ENCODE results near the gene CEP192. TPM values are rescaled to one million over a fixed set of nuclear protein-coding genes. Genes with fewer than 3 reads are reported as not detected.

CEP192 gene
- total RNA-seq, 1 experiment from 2014 or later = 24.3 TPM

- intact Hi-C loops (cut with micrococcal nuclease) = no loop called here
- no TSS peak for BruUV-seq (replicated peaks)
- Histone ChIP-seq H3K9me3 (ENCODE audit: control insufficient read depth in 1 of 2, insufficient read depth in 1 of 2, low read depth in 1 of 2, low read length in 2 of 2) (no peaks in the 10 kb centered on the region), H3K27ac (ENCODE audit: low read depth, low read length) (no peak overlapping the region), H3K79me2 (ENCODE audit: insufficient read depth, low read length) (peaks cover 14% of the 10 kb centered on the region; the same call in 1 of the 2 replicates), H2AFZ (ENCODE audit: low read depth, low read length, poor library complexity, severe bottlenecking) (no peak overlapping the region), H3K9ac (ENCODE audit: low read length) (no peak overlapping the region), H3K4me2 (ENCODE audit: low read length) (no peak overlapping the region), H3K9me2 (ENCODE audit: insufficient read depth) (no peaks in the 10 kb centered on the region), H4K20me1 (ENCODE audit: insufficient read depth) (no peaks in the 10 kb centered on the region), H3K27me3 (ENCODE audit: insufficient read depth, low read length) (no peaks in the 10 kb centered on the region), H3K4me3 (replicated peaks in 1 of 2; ENCODE audit: low read depth in 1 of 2, low read length in 2 of 2) (no peak overlapping the region), H3K4me1 (ENCODE audit: control insufficient read depth in 1 of 2, insufficient read depth in 2 of 2, low read length in 2 of 2) (no peaks in the 10 kb centered on the region), H3K36me3 (ENCODE audit: control insufficient read depth in 1 of 2, insufficient read depth in 2 of 2, low read length in 2 of 2) (peaks cover 26 to 51% of the 10 kb centered on the region in 2 experiments)
- ATAC-seq (no peak), DNase-seq (ENCODE audit: low read depth, low spot score) (no peak)
- ChIA-PET CTCF (no interaction called here), POLR2A (no interaction called here), RAD21 (ENCODE audit: low non-redundant PET in 1 of 2, low total read pairs in 2 of 2, uncharacterized antibody in 2 of 2, unreplicated experiment in 2 of 2) (no interaction called here)
- TF ChIP-seq, protein P1, sequence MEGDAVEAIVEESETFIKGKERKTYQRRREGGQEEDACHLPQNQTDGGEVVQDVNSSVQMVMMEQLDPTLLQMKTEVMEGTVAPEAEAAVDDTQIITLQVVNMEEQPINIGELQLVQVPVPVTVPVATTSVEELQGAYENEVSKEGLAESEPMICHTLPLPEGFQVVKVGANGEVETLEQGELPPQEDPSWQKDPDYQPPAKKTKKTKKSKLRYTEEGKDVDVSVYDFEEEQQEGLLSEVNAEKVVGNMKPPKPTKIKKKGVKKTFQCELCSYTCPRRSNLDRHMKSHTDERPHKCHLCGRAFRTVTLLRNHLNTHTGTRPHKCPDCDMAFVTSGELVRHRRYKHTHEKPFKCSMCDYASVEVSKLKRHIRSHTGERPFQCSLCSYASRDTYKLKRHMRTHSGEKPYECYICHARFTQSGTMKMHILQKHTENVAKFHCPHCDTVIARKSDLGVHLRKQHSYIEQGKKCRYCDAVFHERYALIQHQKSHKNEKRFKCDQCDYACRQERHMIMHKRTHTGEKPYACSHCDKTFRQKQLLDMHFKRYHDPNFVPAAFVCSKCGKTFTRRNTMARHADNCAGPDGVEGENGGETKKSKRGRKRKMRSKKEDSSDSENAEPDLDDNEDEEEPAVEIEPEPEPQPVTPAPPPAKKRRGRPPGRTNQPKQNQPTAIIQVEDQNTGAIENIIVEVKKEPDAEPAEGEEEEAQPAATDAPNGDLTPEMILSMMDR (IDR thresholded peaks at IDR 0.05 in 2 of 3, conservative IDR thresholded peaks at IDR 0.05 in 1 of 3; ENCODE audit: borderline replicate concordance in 1 of 3, insufficient read depth in 1 of 3, low read depth in 2 of 3, low read length in 2 of 3) = no peak
- TF ChIP-seq SP1 (IDR thresholded peaks at IDR 0.05; ENCODE audit: low read depth) (no peak), MAX (IDR thresholded peaks at IDR 0.05) (no peak), RAD21 (IDR thresholded peaks at IDR 0.05; ENCODE audit: low read depth) (no peak), CEBPB (IDR thresholded peaks at IDR 0.05; ENCODE audit: low read depth) (no peak), POLR2A (IDR thresholded peaks at IDR 0.05; ENCODE audit: borderline replicate concordance, extremely low read depth, insufficient read depth, insufficient read length) (no peak), EGR1 (IDR thresholded peaks at IDR 0.05; ENCODE audit: low read depth) (no peak), ZNF274 (IDR thresholded peaks at IDR 0.05; ENCODE audit: low read depth, low read length) (no peak), SRF (IDR thresholded peaks at IDR 0.05; ENCODE audit: low read depth) (no peak), ZBTB33 (IDR thresholded peaks at IDR 0.05; ENCODE audit: extremely low read depth, insufficient replicate concordance, low read length) (no peak), CBX3 (IDR thresholded peaks at IDR 0.05; ENCODE audit: low read depth) (no peak), TCF7L2 (IDR thresholded peaks at IDR 0.05; ENCODE audit: borderline replicate concordance, extremely low read depth, insufficient read depth, insufficient read length) (no peak), SIN3A (IDR thresholded peaks at IDR 0.05; ENCODE audit: low read depth) (no peak), ELF1 (IDR thresholded peaks at IDR 0.05; ENCODE audit: borderline replicate concordance, low read depth) (no peak), YY1 (IDR thresholded peaks at IDR 0.05; ENCODE audit: extremely low read depth, insufficient replicate concordance, low read depth, low read length) (no peak)
Observed at GRCh38 chr18:13051159-13051558, 60.0 kb downstream of the CEP192 start.
